HCT116 (cell line): ENCODE measurements around the gene ERC1. TPM values are rescaled to one million over a fixed set of nuclear protein-coding genes. Genes with fewer than 3 reads are reported as not detected.

Source experiments
- ATAC-seq: fragments of 200-7000 bp; cut with Tn5 transposase; 2 replicates; pipeline ENCODE4 v1.9.1; 2020; ENCODE audit warnings: mild to moderate bottlenecking, moderate library complexity
- BruUV-seq: library from RNA; stranded (reverse); fragments of 400-500 nt; replicated peaks from 2 replicates; lab custom pipeline; 2021; lab: Mats Ljungman, UMichigan
- CTCF ChIA-PET: fragments of 300-600 bp; sonication (Branson Sonifier 250); formaldehyde crosslinking; loops from one replicate; lab custom pipeline; 2021; ENCODE audit warnings: antibody characterized with exemption; lab: Charles Lee
- POLR2A ChIA-PET: fragments of 300-600, 350-600 bp; sonication (Branson Sonifier 250); formaldehyde crosslinking; loops from one replicate; lab custom pipeline; 2021; ENCODE audit warnings: antibody characterized with exemption; lab: Charles Lee
- RAD21 ChIA-PET, 2 experiments: fragments of 300-600 bp; sonication (Branson Sonifier 250); formaldehyde crosslinking; loops; one replicate each; lab custom pipeline; 2023; ENCODE audit warnings: low total read pairs in 2 of 2; ENCODE audit not compliant: uncharacterized antibody in 2 of 2, unreplicated experiment in 2 of 2, low non-redundant PET in 1 of 2; lab: Charles Lee
- DNase-seq: peaks from one replicate; pipeline ENCODE4 v3.0.0-alpha.2; 2010; ENCODE audit warnings: low read depth, low spot score
- H2AFZ ChIP-seq: fragments of 200-600 bp; shearing (Covaris generic), sonication (generic); 2 replicates; pipeline ENCODE4 v1.6.1; 2017; ENCODE audit warnings: low read depth, mixed run types, mixed read lengths, antibody characterized with exemption, low read length; ENCODE audit not compliant: poor library complexity, severe bottlenecking
- H3K27ac ChIP-seq: 2 replicates; pipeline ENCODE4 v1.5.1; 2012; ENCODE audit warnings: low read depth, low read length
- H3K27me3 ChIP-seq: fragments of 200-600 bp; sonication (generic); 2 replicates; pipeline ENCODE4 v1.6.1; 2016; ENCODE audit warnings: mixed run types, low read length, mixed read lengths; ENCODE audit not compliant: insufficient read depth
- H3K36me3 ChIP-seq, 2 experiments: fragments of 200-500 bp in 1 of 2; fragments of 200-600 bp in 1 of 2; sonication (Bioruptor generic) in 1 of 2; sonication (generic) in 1 of 2; 2 replicates each; pipeline versions ENCODE4 v1.5.1 to v1.6.1; 2014 to 2016; ENCODE audit warnings: low read length in 2 of 2, inconsistent platforms in 1 of 2, mixed read lengths in 1 of 2, mixed run types in 1 of 2; ENCODE audit not compliant: insufficient read depth in 2 of 2, control insufficient read depth in 1 of 2
- H3K4me1 ChIP-seq, 2 experiments: fragments of 200-600 bp in 1 of 2; sonication (generic) in 1 of 2; 2 replicates each; pipeline versions ENCODE4 v1.5.1 to v1.6.1; 2012 to 2017; ENCODE audit warnings: low read length in 2 of 2, inconsistent platforms in 1 of 2, mild to moderate bottlenecking in 1 of 2, mixed read lengths in 1 of 2, mixed run types in 1 of 2, moderate library complexity in 1 of 2; ENCODE audit not compliant: insufficient read depth in 2 of 2, control insufficient read depth in 1 of 2
- H3K4me2 ChIP-seq: fragments of 200-600 bp; sonication (generic); 2 replicates; pipeline ENCODE4 v1.6.1; 2017; ENCODE audit warnings: mixed run types, low read length, mixed read lengths
- H3K4me3 ChIP-seq, 2 experiments: fragments of 200-600 bp in 1 of 2; sonication (generic) in 1 of 2; replicated peaks in 1 of 2; 2 replicates each; pipeline ENCODE4 v1.5.1; 2011 to 2016; ENCODE audit warnings: low read length in 2 of 2, control low read depth in 1 of 2, low read depth in 1 of 2, mild to moderate bottlenecking in 1 of 2, mixed read lengths in 1 of 2, mixed run types in 1 of 2
- H3K79me2 ChIP-seq: fragments of 200-600 bp; sonication (generic); 2 replicates; pipeline ENCODE4 v1.6.1; 2017; ENCODE audit warnings: mild to moderate bottlenecking, mixed run types, low read length, moderate library complexity, mixed read lengths; ENCODE audit not compliant: insufficient read depth
- H3K9ac ChIP-seq: fragments of 200-600 bp; sonication (generic); 2 replicates; pipeline ENCODE4 v1.6.1; 2016; ENCODE audit warnings: low read length, mixed read lengths
- H3K9me2 ChIP-seq: fragments of 200-600 bp; sonication (generic), shearing (Covaris generic); 2 replicates; pipeline ENCODE4 v1.6.1; 2017; ENCODE audit warnings: mixed run types, mild to moderate bottlenecking, moderate library complexity; ENCODE audit not compliant: insufficient read depth
- H3K9me3 ChIP-seq, 2 experiments: fragments of 200-500 bp in 1 of 2; fragments of 200-600 bp in 1 of 2; sonication (Bioruptor generic) in 1 of 2; sonication (generic) in 1 of 2; 2 replicates each; pipeline ENCODE4 v1.6.1; 2014 to 2017; ENCODE audit warnings: low read length in 2 of 2, mixed read lengths in 2 of 2, inconsistent platforms in 1 of 2, low read depth in 1 of 2, mild to moderate bottlenecking in 1 of 2, mixed run types in 1 of 2, moderate library complexity in 1 of 2; ENCODE audit not compliant: control insufficient read depth in 1 of 2, insufficient read depth in 1 of 2
- H4K20me1 ChIP-seq: fragments of 200-600 bp; sonication (generic), shearing (Covaris generic); 2 replicates; pipeline ENCODE4 v1.6.1; 2017; ENCODE audit warnings: mixed run types, mild to moderate bottlenecking, moderate library complexity; ENCODE audit not compliant: insufficient read depth
- CBX3 ChIP-seq: IDR thresholded peaks from 2 replicates; pipeline ENCODE4 v1.6.1; 2012; ENCODE audit warnings: low read depth
- CEBPB ChIP-seq: IDR thresholded peaks from 2 replicates; pipeline ENCODE4 v1.6.1; 2012; ENCODE audit warnings: low read depth
- EGR1 ChIP-seq: IDR thresholded peaks from 2 replicates; pipeline ENCODE4 v1.6.1; 2012; ENCODE audit warnings: low read depth
- ELF1 ChIP-seq: IDR thresholded peaks from 2 replicates; pipeline ENCODE4 v1.6.1; 2012; ENCODE audit warnings: low read depth, borderline replicate concordance
- EZH2 ChIP-seq: fragments of 200-600 bp; sonication (generic); IDR thresholded peaks from 2 replicates; pipeline ENCODE4 v1.6.1; 2017; ENCODE audit warnings: antibody characterized with exemption, mixed run types
- EZH2phosphoT487 ChIP-seq: fragments of 200-600 bp; IDR thresholded peaks from 2 replicates; pipeline ENCODE4 v1.6.1; 2018; ENCODE audit warnings: antibody characterized with exemption, borderline replicate concordance
- FOSL1 ChIP-seq: IDR thresholded peaks from 2 replicates; pipeline ENCODE4 v1.6.1; 2012; ENCODE audit warnings: low read depth
- POLR2A ChIP-seq: IDR thresholded peaks from 2 replicates; pipeline ENCODE4 v1.7.0; 2011; ENCODE audit warnings: borderline replicate concordance; ENCODE audit not compliant: insufficient read depth, insufficient read length; ENCODE audit errors: extremely low read depth
- POLR2AphosphoS5 ChIP-seq: IDR thresholded peaks from 2 replicates; pipeline ENCODE4 v1.6.1; 2011; ENCODE audit warnings: mild to moderate bottlenecking, low read depth, low read length, moderate library complexity
- RAD21 ChIP-seq: IDR thresholded peaks from 2 replicates; pipeline ENCODE4 v1.6.1; 2012; ENCODE audit warnings: low read depth, mild to moderate bottlenecking
- SIN3A ChIP-seq: IDR thresholded peaks from 2 replicates; pipeline ENCODE4 v1.6.1; 2012; ENCODE audit warnings: low read depth
- SP1 ChIP-seq: IDR thresholded peaks from 2 replicates; pipeline ENCODE4 v1.6.1; 2012; ENCODE audit warnings: low read depth
- TCF7L2 ChIP-seq: IDR thresholded peaks from 2 replicates; pipeline ENCODE4 v1.7.0; 2011; ENCODE audit warnings: borderline replicate concordance, inconsistent platforms; ENCODE audit not compliant: insufficient read depth, insufficient read length; ENCODE audit errors: extremely low read depth
- YY1 ChIP-seq: IDR thresholded peaks from 2 replicates; pipeline ENCODE4 v1.6.1; 2011; ENCODE audit warnings: low read length, low read depth, moderate library complexity, mild to moderate bottlenecking; ENCODE audit not compliant: insufficient replicate concordance; ENCODE audit errors: extremely low read depth
- ZFX ChIP-seq: fragments of 450-650 bp; IDR thresholded peaks from 2 replicates; pipeline ENCODE4 v1.6.1; 2017
- ZNF274 ChIP-seq: fragments of 200-500 bp; sonication (Bioruptor generic); IDR thresholded peaks from 2 replicates; pipeline ENCODE4 v1.6.1; 2014; ENCODE audit warnings: mild to moderate bottlenecking, low read depth, low read length, inconsistent platforms
- intact Hi-C: fragments of 100-400 bp; cut with micrococcal nuclease; formaldehyde crosslinking; loops from 2 replicates; pipeline ENCODE4 v1.10.0; 2022
- total RNA-seq: library from RNA; stranded (reverse); gene quantifications from one replicate; pipeline ENCODE4 v1.2.1, GENCODE V29; 2021; ENCODE audit not compliant: unreplicated experiment
- TF ChIP-seq, protein P1 (sequence below): IDR thresholded peaks from 2 replicates; pipeline ENCODE4 v1.6.1; 2012; ENCODE audit warnings: low read depth
- TF ChIP-seq, protein P2 (sequence below), 3 experiments: fragments of 200-600 bp in 1 of 3; sonication (generic) in 1 of 3; IDR thresholded peaks in 2 of 3; conservative IDR thresholded peaks in 1 of 3; 2 replicates each; pipeline ENCODE4 v1.5.1; 2012 to 2017; ENCODE audit warnings: low read depth in 2 of 3, low read length in 2 of 3, antibody characterized with exemption in 1 of 3, borderline replicate concordance in 1 of 3, control low read depth in 1 of 3, mild to moderate bottlenecking in 1 of 3, mixed read lengths in 1 of 3, mixed run types in 1 of 3, moderate library complexity in 1 of 3; ENCODE audit not compliant: insufficient read depth in 1 of 3
- TF ChIP-seq, protein P3 (sequence below): IDR thresholded peaks from 2 replicates; pipeline ENCODE4 v1.6.1; 2011; ENCODE audit warnings: mild to moderate bottlenecking, low read length, moderate library complexity; ENCODE audit not compliant: insufficient replicate concordance; ENCODE audit errors: extremely low read depth
- TF ChIP-seq, protein P4 (sequence below): IDR thresholded peaks from 2 replicates; pipeline ENCODE4 v1.6.1; 2012

The ERC1 gene
- total RNA-seq, 1 experiment from 2014 or later, result 41.9 TPM

DNA sequence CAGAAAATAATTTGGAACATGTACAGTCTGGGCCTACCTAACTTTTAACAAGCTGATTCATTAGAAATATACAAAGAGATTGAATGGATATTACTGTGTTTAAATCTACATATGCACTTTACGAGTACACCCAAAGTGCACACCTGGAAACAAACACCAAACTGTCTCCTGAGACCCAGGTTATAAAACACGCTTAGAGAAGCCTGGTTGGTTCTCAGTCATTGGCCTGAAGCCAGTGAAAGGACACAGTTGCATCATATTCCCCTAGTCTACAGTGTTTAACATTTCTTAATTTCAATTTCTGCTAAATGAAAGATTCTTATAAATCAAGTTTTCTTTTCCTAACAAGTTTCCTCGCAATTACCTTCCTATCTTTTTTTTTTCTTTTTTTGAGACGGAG is 393.9 kb downstream of the ERC1 start:
- no peak for ATAC-seq
- Histone ChIP-seq H3K9ac (no peak overlapping the region), H3K9me3 (no peaks in the 10 kb centered on the region), H4K20me1 (no peaks in the 10 kb centered on the region), H3K9me2 (no peaks in the 10 kb centered on the region), H3K27ac (no peak overlapping the region), H3K4me3 (no peak overlapping the region), H3K4me1 (no peaks in the 10 kb centered on the region), H3K79me2 (no peaks in the 10 kb centered on the region), H3K27me3 (no peaks in the 10 kb centered on the region), H3K4me2 (no peak overlapping the region), H3K36me3 (no peaks in the 10 kb centered on the region), H2AFZ (no peak overlapping the region)
- ChIA-PET POLR2A (no interaction called here), CTCF (no interaction called here), RAD21 (no interaction called here)
- no TSS peak for BruUV-seq
- no peak for DNase-seq
- TF ChIP-seq ZNF274 (no peak), POLR2A (no peak), ELF1 (no peak), EZH2 (no peak), SP1 (no peak), CEBPB (no peak), TCF7L2 (no peak), ZFX (no peak), YY1 (no peak), EZH2phosphoT487 (no peak), CBX3 (no peak), RAD21 (no peak), POLR2AphosphoS5 (no peak), SIN3A (no peak), FOSL1 (no peak), EGR1 (no peak)
- TF ChIP-seq, protein P1, sequence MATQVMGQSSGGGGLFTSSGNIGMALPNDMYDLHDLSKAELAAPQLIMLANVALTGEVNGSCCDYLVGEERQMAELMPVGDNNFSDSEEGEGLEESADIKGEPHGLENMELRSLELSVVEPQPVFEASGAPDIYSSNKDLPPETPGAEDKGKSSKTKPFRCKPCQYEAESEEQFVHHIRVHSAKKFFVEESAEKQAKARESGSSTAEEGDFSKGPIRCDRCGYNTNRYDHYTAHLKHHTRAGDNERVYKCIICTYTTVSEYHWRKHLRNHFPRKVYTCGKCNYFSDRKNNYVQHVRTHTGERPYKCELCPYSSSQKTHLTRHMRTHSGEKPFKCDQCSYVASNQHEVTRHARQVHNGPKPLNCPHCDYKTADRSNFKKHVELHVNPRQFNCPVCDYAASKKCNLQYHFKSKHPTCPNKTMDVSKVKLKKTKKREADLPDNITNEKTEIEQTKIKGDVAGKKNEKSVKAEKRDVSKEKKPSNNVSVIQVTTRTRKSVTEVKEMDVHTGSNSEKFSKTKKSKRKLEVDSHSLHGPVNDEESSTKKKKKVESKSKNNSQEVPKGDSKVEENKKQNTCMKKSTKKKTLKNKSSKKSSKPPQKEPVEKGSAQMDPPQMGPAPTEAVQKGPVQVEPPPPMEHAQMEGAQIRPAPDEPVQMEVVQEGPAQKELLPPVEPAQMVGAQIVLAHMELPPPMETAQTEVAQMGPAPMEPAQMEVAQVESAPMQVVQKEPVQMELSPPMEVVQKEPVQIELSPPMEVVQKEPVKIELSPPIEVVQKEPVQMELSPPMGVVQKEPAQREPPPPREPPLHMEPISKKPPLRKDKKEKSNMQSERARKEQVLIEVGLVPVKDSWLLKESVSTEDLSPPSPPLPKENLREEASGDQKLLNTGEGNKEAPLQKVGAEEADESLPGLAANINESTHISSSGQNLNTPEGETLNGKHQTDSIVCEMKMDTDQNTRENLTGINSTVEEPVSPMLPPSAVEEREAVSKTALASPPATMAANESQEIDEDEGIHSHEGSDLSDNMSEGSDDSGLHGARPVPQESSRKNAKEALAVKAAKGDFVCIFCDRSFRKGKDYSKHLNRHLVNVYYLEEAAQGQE, result no peak
- TF ChIP-seq, protein P2, sequence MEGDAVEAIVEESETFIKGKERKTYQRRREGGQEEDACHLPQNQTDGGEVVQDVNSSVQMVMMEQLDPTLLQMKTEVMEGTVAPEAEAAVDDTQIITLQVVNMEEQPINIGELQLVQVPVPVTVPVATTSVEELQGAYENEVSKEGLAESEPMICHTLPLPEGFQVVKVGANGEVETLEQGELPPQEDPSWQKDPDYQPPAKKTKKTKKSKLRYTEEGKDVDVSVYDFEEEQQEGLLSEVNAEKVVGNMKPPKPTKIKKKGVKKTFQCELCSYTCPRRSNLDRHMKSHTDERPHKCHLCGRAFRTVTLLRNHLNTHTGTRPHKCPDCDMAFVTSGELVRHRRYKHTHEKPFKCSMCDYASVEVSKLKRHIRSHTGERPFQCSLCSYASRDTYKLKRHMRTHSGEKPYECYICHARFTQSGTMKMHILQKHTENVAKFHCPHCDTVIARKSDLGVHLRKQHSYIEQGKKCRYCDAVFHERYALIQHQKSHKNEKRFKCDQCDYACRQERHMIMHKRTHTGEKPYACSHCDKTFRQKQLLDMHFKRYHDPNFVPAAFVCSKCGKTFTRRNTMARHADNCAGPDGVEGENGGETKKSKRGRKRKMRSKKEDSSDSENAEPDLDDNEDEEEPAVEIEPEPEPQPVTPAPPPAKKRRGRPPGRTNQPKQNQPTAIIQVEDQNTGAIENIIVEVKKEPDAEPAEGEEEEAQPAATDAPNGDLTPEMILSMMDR (IDR thresholded peaks at IDR 0.05 in 2 of 3, conservative IDR thresholded peaks at IDR 0.05 in 1 of 3; ENCODE audit: borderline replicate concordance in 1 of 3, insufficient read depth in 1 of 3, low read depth in 2 of 3, low read length in 2 of 3), result no peak
- TF ChIP-seq, protein P3, sequence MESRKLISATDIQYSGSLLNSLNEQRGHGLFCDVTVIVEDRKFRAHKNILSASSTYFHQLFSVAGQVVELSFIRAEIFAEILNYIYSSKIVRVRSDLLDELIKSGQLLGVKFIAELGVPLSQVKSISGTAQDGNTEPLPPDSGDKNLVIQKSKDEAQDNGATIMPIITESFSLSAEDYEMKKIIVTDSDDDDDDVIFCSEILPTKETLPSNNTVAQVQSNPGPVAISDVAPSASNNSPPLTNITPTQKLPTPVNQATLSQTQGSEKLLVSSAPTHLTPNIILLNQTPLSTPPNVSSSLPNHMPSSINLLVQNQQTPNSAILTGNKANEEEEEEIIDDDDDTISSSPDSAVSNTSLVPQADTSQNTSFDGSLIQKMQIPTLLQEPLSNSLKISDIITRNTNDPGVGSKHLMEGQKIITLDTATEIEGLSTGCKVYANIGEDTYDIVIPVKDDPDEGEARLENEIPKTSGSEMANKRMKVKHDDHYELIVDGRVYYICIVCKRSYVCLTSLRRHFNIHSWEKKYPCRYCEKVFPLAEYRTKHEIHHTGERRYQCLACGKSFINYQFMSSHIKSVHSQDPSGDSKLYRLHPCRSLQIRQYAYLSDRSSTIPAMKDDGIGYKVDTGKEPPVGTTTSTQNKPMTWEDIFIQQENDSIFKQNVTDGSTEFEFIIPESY, result no peak
- TF ChIP-seq, protein P4, sequence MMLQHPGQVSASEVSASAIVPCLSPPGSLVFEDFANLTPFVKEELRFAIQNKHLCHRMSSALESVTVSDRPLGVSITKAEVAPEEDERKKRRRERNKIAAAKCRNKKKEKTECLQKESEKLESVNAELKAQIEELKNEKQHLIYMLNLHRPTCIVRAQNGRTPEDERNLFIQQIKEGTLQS, result no peak
- intact Hi-C loops, result no loop called here
